H1 (cell line): Measurements from ENCODE around the gene TAF13. TPM values are rescaled to one million over a fixed set of nuclear protein-coding genes. Genes with fewer than 3 reads are reported as not detected.

Experiments used
- CEBPB ChIP-seq: IDR thresholded peaks from 2 replicates; pipeline ENCODE4 v1.6.1; 2012; ENCODE audit warnings: low read depth, low read length
- polyA plus RNA-seq, 7 experiments: library from polyadenylated mRNA; depleted of rRNA in 3 of 7; stranded (reverse) in 5 of 7; unstranded in 2 of 7; fragments of >200 nt in 5 of 7; fragments of 200-250 nt in 2 of 7; gene quantifications; 1 replicate in 5 of 7; 2 replicates in 1 of 7; 4 replicates in 1 of 7; pipeline versions ENCODE4 v1.2.1 to v1.2.3, GENCODE V29; 2011 to 2013; ENCODE audit warnings: missing spikeins in 2 of 7, mixed read lengths in 2 of 7
- total RNA-seq: library from RNA; stranded (reverse); fragmentation: NEBNext Ultra II Directional; extraction: Animal tissue kit (Norgen Biotek cat#: 25700); gene quantifications from 2 replicates; pipeline ENCODE4 v1.2.1, GENCODE V29; 2021

Gene TAF13
- total and polyA plus RNA-seq, 2 of the 8 experiments (the other 6 are each of a cell fraction or from before 2014, with no cell fraction given), result 13.1 to 41.7 TPM

- TF ChIP-seq CEBPB, result no peak
Measured at GRCh38 chr1:109091078-109091838, 15.5 kb upstream of the TAF13 start (continued).
